ENCODE measurements around the gene TMEM229B.

Gene TMEM229B

GRCh38 chr14:67487937-67488893 is at the start of gene TMEM229B:
Gene TMEM229B, minus strand, starts transcription at chr14:67488721. Its CDS starts 14,798 bp downstream, at chr14:67473923.
- DNase-seq (ENCODE audit: low spot score) = peak; percentile 19

GRCh38 chr14:67537736-67538135 is 49.2 kb upstream of the TMEM229B start:
- no peak for DNase-seq (ENCODE audit: low spot score)

GRCh38 chr14:67536087-67536486 is 47.6 kb upstream of the TMEM229B start:
- no peak for DNase-seq (ENCODE audit: low spot score)

- DNase-seq (ENCODE audit: low spot score) = no peak
Observed at GRCh38 chr14:67533754-67534085, 45.2 kb upstream of the TMEM229B start.

GRCh38 chr14:67532998-67533753 is 44.7 kb upstream of the TMEM229B start, which contains the start of gene PLEKHH1:
Gene PLEKHH1, plus strand, starts transcription at chr14:67533290. Its CDS starts 8,578 bp downstream, at chr14:67541868.
- DNase-seq (ENCODE audit: low spot score) = peak; percentile 84

GRCh38 chr14:67532606-67532997 is 44.1 kb upstream of the TMEM229B start:
- no peak for DNase-seq (ENCODE audit: low spot score)

GRCh38 chr14:67529947-67530935 is 41.7 kb upstream of the TMEM229B start:
- no peak for DNase-seq (ENCODE audit: low spot score)

- DNase-seq (ENCODE audit: low spot score) = no peak
Observed at GRCh38 chr14:67528276-67528675, 39.8 kb upstream of the TMEM229B start.

- no peak for DNase-seq (ENCODE audit: low spot score)
Observed at GRCh38 chr14:67527756-67528155, 39.2 kb upstream of the TMEM229B start.

- DNase-seq (ENCODE audit: low spot score) = peak; percentile 44
Observed at GRCh38 chr14:67526676-67527459, 38.3 kb upstream of the TMEM229B start.

GRCh38 chr14:67526181-67526580 is 37.7 kb upstream of the TMEM229B start:
- DNase-seq (ENCODE audit: low spot score) = no peak

- DNase-seq (ENCODE audit: low spot score) = no peak
Observed at GRCh38 chr14:67525389-67525788, 36.9 kb upstream of the TMEM229B start.

- DNase-seq (ENCODE audit: low spot score) = peak; percentile 37
Observed at GRCh38 chr14:67524634-67524963, 36.1 kb upstream of the TMEM229B start.

- DNase-seq (ENCODE audit: low spot score) = no peak
Observed at GRCh38 chr14:67523764-67524633, 35.5 kb upstream of the TMEM229B start.

GRCh38 chr14:67522270-67522669 is 33.7 kb upstream of the TMEM229B start:
- no peak for DNase-seq (ENCODE audit: low spot score)

- no peak for DNase-seq (ENCODE audit: low spot score)
Observed at GRCh38 chr14:67520482-67520881, 32.0 kb upstream of the TMEM229B start.

- no peak for DNase-seq (ENCODE audit: low spot score)
Observed at GRCh38 chr14:67519406-67519805, 30.9 kb upstream of the TMEM229B start.

- no peak for DNase-seq (ENCODE audit: low spot score)
Observed at GRCh38 chr14:67517083-67517482, 28.6 kb upstream of the TMEM229B start.

GRCh38 chr14:67516676-67517075 is 28.2 kb upstream of the TMEM229B start:
- DNase-seq (ENCODE audit: low spot score) = no peak

All from LoVo (cell line).